ENCODE measurements around the gene CYLD.
A peak's percentile ranks its signal among the peaks of the same experiment; 100 is the strongest.

The CYLD gene

GRCh38 chr16:50741781-50742575 lies at the start of gene CYLD:
Gene CYLD (plus strand): TSS chr16:50742086. CDS start chr16:50749699, 7,613 bp downstream.
- peak; percentile 100 for DNase-seq (ENCODE audit: low spot score)

DNA sequence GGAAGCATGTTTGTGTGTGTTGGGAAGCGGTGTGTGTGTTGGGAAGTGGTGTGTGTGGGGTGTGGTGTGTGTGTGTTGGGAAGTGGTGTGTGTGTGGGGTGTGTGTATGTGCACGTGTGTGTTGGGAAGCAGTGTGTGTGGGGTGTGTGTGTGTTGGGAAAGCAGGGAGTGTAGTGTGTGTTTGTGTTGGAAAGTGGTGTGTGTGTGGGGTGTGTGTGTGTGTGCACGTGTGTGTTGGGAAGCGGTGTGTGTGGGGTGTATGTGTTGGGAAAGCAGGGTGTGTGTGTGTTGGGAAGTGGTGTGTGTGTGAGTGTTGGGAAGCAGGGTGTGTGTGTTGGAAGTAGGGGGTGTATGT lies 49.3 kb upstream of the CYLD start:
- DNase-seq (ENCODE audit: low spot score), result no peak

DNA sequence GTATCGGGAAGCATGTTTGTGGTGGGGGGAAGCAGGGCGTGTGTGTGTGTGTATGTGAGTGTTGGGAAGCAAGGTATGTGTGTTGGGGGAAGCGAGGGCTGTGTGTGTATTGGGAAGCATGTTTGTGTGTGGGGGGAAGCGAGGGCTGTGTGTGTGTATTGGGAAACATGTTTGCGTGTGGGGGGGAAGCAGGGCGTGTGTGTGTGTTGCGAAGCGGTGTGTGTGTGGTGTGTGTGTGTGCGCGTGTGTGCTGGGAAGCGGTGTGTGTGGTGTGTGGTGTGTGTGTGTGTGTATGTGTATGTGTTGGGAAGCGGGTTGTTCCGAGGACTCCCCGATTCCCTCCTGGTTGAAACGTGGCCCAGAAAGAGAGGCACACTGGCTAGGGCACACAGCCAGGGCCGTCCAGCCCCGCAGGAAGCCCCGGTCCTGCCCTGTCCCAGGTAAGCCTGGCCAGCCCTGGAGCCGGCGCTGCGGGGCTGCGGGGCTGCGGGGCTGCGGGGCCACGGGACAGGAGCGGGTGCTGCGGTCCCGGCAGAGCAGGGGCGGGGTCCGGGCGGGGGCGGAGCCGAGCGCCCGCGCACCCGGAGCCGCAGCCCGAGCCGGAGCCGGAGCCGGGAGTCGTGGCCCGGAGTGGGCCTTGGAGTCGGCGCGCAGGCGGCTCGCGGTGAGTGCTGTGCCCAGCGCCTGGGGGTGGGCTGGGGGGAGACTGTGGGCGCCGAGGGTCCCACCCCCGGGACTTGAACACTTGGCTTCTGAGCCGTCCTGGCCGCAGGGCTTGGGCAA lies 48.7 kb upstream of the CYLD start, which contains the start of gene NOD2:
Gene NOD2, plus strand, starts transcription at position 608 of the 783 bp plus-strand sequence. CDS start 5,890 bp downstream, outside the sequence.
- DNase-seq (ENCODE audit: low spot score), result peak; percentile 77

DNA sequence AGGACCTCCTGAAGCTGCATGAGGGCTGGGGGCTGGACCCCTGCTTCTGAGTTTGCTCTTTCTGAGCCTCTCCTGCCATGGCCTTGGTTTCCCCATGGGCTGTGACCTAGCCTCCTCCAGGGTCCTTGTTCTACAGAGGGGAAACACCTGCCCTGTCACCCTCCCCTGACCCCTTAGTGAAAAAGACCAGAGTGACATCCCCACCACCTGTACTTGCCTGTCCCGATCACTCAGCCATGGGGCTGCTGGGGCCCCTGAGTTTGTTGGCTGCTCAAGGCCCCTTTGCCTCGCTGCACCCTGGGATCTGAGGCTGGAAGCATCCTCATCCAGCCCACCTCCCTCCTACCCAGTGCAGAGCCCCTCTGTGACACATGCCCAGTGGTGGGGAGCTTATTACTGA lies 47.7 kb upstream of the CYLD start:
- no peak for DNase-seq (ENCODE audit: low spot score)

DNA sequence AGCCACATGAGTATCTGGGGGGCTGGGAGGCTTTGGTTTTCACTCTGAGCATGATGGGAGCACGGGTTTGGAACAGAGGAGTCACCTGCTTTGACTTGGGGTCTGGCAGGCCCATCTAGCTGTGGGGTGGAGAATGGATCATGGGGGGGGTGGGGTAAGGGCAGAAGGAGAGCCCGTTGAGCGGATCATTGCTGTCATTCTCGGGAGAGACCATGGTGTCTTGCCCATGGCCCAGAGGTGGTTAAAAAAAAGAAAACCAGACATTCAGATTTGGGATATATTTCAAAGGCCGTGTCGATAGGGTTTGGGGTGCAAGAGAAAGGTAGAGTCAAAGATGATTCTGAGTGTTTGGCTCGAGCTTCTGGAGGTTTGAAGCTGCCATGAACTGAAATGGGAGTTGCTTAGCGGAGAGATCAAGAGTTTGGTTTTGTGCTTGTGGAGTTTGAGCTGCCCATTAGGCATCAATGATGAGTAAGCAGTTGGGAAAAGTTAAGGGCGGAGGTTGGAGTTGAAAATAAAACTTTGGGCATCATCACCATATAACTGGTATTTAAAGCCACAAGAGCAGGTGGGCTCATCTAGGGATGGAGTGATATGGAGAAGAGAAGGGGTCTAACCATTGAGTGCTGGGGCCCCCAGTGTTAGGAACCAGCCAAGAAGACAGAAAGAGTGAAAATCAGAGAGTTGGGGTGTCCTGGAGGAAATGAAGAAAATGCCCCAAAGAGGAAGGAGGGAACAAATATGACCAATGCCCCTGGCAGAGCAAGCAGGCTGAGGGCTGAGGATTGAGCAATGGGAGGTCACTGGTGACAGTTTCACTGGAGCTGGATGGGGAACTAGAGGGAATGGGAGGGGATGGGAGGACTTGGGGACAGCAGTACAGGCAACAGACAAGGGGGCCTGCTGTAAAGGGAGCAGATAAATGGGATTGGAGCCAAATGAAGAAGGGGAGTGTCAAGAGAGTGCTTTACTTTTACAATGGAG lies 46.6 kb upstream of the CYLD start:
- no peak for DNase-seq (ENCODE audit: low spot score)

- no peak for DNase-seq (ENCODE audit: low spot score)
Measured at GRCh38 chr16:50696126-50696525, 45.8 kb upstream of the CYLD start.

GRCh38 chr16:50696575-50697420 lies 45.1 kb upstream of the CYLD start:
- no peak for DNase-seq (ENCODE audit: low spot score)

DNA sequence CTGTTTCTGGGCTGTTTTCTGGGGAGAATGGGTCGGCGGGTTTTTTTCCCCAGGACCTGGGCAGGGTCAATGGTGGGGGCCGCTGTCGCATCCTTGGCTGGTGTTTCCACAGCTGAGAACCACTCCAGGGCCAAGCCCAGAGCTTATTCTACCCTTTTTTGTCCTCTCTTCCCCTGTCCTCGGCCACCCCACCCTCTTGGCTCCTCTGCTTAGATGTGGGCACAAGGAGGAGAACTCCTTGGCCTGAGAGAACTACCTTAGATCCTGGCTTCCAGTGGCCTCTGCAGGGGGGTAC lies 44.5 kb upstream of the CYLD start:
- no peak for DNase-seq (ENCODE audit: low spot score)

- no peak for DNase-seq (ENCODE audit: low spot score)
Measured at GRCh38 chr16:50697881-50698767, 43.8 kb upstream of the CYLD start.

GRCh38 chr16:50699326-50700159 lies 42.3 kb upstream of the CYLD start:
- DNase-seq (ENCODE audit: low spot score), result no peak

GRCh38 chr16:50702725-50703124 lies 39.2 kb upstream of the CYLD start:
- no peak for DNase-seq (ENCODE audit: low spot score)

DNA sequence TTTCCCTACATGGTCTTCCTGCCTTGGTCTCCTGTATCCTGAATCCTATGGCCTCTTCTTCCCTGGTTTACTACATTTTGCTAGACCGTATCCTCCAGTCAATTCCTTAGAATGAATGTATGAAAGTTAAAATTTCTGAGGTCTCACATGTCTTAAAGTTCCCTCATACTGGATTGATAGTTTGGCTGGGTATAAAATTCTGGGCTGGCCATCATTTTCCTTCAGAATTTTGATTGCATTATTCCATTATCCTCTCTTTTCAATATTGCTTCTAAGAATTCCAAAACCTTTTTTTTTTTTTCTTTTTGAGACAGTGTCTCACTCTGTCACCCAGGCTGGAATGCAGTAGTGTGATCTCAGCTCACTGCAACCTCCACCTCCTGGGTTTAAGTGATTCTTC lies 37.6 kb upstream of the CYLD start:
- DNase-seq (ENCODE audit: low spot score), result no peak

DNA sequence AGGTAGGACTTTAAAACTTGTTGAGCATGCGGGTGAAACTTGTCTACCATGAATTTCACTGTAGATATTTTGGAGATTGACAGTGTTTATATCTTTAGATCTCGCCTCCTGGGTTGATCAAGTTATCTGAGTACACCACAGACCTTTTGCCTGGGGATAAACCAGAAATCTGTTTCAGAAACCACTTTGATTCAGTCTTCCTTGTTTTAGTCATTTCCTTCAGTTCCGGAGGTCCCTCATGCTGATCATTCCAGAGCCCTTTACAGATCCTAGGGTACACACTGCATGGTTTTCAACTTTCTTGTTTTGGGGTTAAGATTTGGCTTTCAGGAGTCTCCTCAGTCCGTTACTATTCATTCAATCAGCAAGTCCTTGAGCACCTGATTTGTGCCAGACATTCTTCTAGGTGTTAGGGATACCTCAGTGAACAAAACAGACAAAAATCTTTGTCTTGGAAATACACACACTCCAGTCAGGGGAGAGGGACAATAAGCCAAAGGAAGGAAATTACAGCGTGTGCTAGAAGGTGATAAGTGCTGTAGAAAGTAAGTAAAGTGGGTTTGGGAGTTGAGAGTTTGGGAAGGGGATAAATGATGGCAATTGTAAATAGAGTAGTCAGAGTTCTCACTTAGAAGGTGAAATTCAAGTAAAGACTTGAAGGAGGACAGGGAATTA lies 36.3 kb upstream of the CYLD start:
- DNase-seq (ENCODE audit: low spot score), result no peak

- no peak for DNase-seq (ENCODE audit: low spot score)
Measured at GRCh38 chr16:50706250-50706649, 35.6 kb upstream of the CYLD start.

DNA sequence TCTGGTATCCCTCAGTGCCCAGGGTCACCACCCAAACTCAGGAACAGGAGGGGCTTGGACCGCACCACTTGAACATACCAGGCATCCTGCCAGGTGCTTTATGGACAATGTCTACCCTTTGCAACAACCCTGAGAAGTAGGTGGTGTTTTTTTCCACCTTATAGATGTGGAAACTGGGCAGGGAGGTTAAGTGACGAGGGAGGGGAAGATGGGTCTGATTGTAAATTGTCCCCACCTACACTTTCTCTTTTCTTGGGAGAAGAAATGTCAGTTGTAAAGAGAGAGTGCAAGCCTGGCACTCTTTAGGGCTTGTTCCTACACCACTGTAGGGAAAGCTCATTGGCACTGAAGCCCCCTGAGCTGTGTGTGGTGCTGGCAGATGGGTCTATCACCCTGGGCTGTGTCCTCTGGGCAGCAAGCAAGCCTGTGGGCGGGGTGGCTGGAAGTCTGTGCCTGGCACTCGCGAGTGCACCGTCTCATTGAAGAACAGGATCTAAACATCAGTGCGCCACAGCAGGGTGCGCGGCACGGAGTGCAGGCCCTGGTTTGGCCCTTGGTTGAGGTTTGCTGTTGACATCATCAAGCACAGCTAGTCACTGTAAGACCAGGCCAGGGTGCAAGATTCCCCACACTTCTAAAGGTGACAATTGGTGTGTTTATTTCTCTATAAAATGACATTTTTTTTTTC lies 33.4 kb upstream of the CYLD start:
- DNase-seq (ENCODE audit: low spot score), result no peak

- DNase-seq (ENCODE audit: low spot score), result peak; percentile 53
Measured at GRCh38 chr16:50709061-50709684, 32.7 kb upstream of the CYLD start.

DNA sequence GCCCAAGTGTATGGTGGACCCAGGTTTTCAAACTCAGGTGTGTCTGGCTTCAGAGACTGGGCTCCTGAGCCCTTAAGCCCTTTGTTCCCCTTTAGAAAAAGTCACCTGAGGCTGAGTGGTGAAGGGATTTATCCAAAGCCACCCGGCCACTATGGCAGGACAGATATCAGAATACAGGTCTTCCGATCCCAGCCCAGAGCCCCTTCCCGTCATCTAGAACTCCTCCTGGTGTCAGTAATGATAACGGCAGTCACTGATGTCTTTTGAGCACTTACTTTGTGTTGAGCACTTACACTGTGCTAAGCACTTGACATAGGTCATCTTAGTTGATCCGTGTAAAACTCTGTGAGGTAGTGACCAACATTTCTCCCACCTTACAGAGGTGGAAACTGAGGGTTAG lies 31.9 kb upstream of the CYLD start:
- no peak for DNase-seq (ENCODE audit: low spot score)

DNA sequence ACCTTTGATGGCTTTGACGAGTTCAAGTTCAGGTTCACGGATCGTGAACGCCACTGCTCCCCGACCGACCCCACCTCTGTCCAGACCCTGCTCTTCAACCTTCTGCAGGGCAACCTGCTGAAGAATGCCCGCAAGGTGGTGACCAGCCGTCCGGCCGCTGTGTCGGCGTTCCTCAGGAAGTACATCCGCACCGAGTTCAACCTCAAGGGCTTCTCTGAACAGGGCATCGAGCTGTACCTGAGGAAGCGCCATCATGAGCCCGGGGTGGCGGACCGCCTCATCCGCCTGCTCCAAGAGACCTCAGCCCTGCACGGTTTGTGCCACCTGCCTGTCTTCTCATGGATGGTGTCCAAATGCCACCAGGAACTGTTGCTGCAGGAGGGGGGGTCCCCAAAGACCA lies 30.8 kb upstream of the CYLD start:
- DNase-seq (ENCODE audit: low spot score), result no peak
